Loucy (cell line): Measurements from ENCODE around the gene GSDME.

Source experiments
- H2AFZ ChIP-seq: fragments of 200-600 bp; sonication (generic); 2 replicates; pipeline ENCODE4 v1.6.0; 2016; ENCODE audit warnings: antibody characterized with exemption, mild to moderate bottlenecking, low read length, moderate library complexity
- H3F3A ChIP-seq: fragments of 200-600 bp; 2 replicates; pipeline ENCODE4 v1.6.0; 2016; ENCODE audit warnings: antibody characterized with exemption, low read depth, mild to moderate bottlenecking
- H3K27me3 ChIP-seq: fragments of 200-600 bp; sonication (generic); 2 replicates; pipeline ENCODE4 v1.6.1; 2014; ENCODE audit warnings: low read length, mild to moderate bottlenecking; ENCODE audit not compliant: insufficient read depth, poor library complexity, severe bottlenecking
- H3K36me3 ChIP-seq: fragments of 200-600 bp; sonication (generic); 2 replicates; pipeline ENCODE4 v1.6.1; 2016; ENCODE audit warnings: low read length; ENCODE audit not compliant: insufficient read depth
- H3K4me1 ChIP-seq: fragments of 200-600 bp; sonication (generic); 2 replicates; pipeline ENCODE4 v1.5.1; 2014; ENCODE audit warnings: low read length, mild to moderate bottlenecking; ENCODE audit not compliant: insufficient read depth, poor library complexity, severe bottlenecking
- H3K4me2 ChIP-seq: fragments of 200-600 bp; sonication (generic); 2 replicates; pipeline ENCODE4 v1.6.0; 2014; ENCODE audit warnings: antibody characterized with exemption, low read length, low read depth, mild to moderate bottlenecking; ENCODE audit not compliant: poor library complexity, severe bottlenecking
- H3K4me3 ChIP-seq: fragments of 200-600 bp; sonication (generic); 2 replicates; pipeline ENCODE4 v1.5.1; 2014; ENCODE audit warnings: low read length, mild to moderate bottlenecking, mixed read lengths; ENCODE audit not compliant: poor library complexity, severe bottlenecking
- H3K79me2 ChIP-seq: fragments of 200-600 bp; sonication (generic); 2 replicates; pipeline ENCODE4 v1.6.1; 2014; ENCODE audit warnings: low read length; ENCODE audit not compliant: insufficient read depth
- H3K9ac ChIP-seq: fragments of 200-600 bp; sonication (generic); 2 replicates; pipeline ENCODE4 v1.6.0; 2014; ENCODE audit warnings: mild to moderate bottlenecking, low read depth, low read length, moderate library complexity; ENCODE audit not compliant: poor library complexity, severe bottlenecking
- H3K9me2 ChIP-seq: fragments of 200-600 bp; sonication (generic); replicated peaks from 2 replicates; pipeline ENCODE4 v1.6.1; 2016; ENCODE audit warnings: low read depth, low read length, mixed read lengths
- H3K9me3 ChIP-seq: fragments of 200-600 bp; sonication (generic); 2 replicates; pipeline ENCODE4 v1.6.1; 2014; ENCODE audit warnings: mild to moderate bottlenecking, antibody characterized with exemption, low read length, low read depth; ENCODE audit not compliant: insufficient read depth
- H4K20me1 ChIP-seq: fragments of 200-600 bp; sonication (generic); 2 replicates; pipeline ENCODE4 v1.6.0; 2014; ENCODE audit warnings: antibody characterized with exemption, low read length, mild to moderate bottlenecking; ENCODE audit not compliant: insufficient read depth, poor library complexity, severe bottlenecking
- CTCF ChIP-seq: fragments of 200-600 bp; sonication (generic); conservative IDR thresholded peaks from 2 replicates; pipeline ENCODE4 v1.5.1; 2014; ENCODE audit warnings: mild to moderate bottlenecking, antibody characterized with exemption, low read length
- EZH2phosphoT487 ChIP-seq: fragments of 200-600 bp; IDR thresholded peaks from 2 replicates; pipeline ENCODE4 v1.6.1; 2018; ENCODE audit warnings: antibody characterized with exemption, mild to moderate bottlenecking, moderate library complexity, borderline replicate concordance

The GSDME gene

GRCh38 chr7:24713850-24714675 is 43.2 kb downstream of the GSDME start:
- peaks cover 17% of the 10 kb centered on the region for H3K4me1 ChIP-seq
- no peak for TF ChIP-seq EZH2phosphoT487
- no peak for TF ChIP-seq CTCF

GRCh38 chr7:24713039-24713793 is 44.0 kb downstream of the GSDME start:
- no peaks in the 10 kb centered on the region for H3K36me3 ChIP-seq
- H3K4me2 ChIP-seq, result no peak overlapping the region
- H3K4me1 ChIP-seq, result peaks cover 8% of the 10 kb centered on the region
- no peaks in the 10 kb centered on the region for H3K9me3 ChIP-seq
- H3K4me3 ChIP-seq, result no peak overlapping the region
- no peak overlapping the region for H2AFZ ChIP-seq
- no peaks in the 10 kb centered on the region for H3F3A ChIP-seq
- H3K27me3 ChIP-seq, result no peaks in the 10 kb centered on the region
- TF ChIP-seq EZH2phosphoT487, result no peak
- TF ChIP-seq CTCF, result no peak
- no peak overlapping the region for H3K9ac ChIP-seq
- H3K9me2 ChIP-seq, result no peaks in the 10 kb centered on the region
- H3K79me2 ChIP-seq, result no peaks in the 10 kb centered on the region
- no peaks in the 10 kb centered on the region for H4K20me1 ChIP-seq

More at GRCh38 chr7:24713850-24714675, 43.2 kb downstream of the GSDME start:
- Histone ChIP-seq H3K4me2 (no peak overlapping the region), H3K27me3 (no peaks in the 10 kb centered on the region), H4K20me1 (no peaks in the 10 kb centered on the region), H3K79me2 (no peaks in the 10 kb centered on the region), H3K4me3 (no peak overlapping the region), H3K9me2 (no peaks in the 10 kb centered on the region), H3K9ac (no peak overlapping the region), H3K9me3 (no peaks in the 10 kb centered on the region), H3F3A (no peaks in the 10 kb centered on the region), H3K36me3 (no peaks in the 10 kb centered on the region), H2AFZ (no peak overlapping the region)

DNA sequence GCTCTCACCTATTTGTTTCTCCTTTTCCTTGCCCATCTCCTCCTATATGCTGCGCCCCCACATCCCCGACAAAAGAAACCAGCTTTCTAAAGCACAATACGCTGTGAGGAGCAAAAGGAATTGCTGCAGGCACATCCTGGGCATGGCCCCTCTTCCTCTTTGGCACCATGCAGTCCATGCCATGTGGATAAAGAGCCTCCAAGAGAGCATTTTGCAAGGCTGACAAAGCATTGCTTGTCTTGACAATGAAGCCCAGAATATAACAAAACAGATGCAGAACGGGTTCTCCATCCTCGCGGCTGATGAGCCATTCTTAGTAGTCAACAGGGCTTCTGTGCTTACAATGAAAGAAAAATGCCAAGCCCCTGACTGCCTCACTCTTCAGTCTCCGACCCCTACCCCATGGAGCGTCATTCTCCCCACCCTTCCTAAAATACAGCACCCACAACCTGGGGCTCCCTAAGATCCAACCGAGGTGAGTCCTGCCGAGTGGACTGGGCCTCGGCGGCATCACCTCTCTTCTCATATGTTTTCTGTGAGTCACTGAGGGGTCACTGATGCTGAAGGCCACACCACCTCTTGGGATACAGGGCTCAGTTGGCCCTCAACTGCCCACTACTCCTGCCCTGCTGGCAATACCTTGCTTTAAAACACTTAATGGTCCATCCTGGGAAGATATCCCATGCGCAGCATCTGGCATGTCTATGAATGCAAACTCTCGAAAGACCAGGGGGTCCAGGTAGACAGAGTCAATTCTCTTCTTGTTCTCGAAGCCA is 47.5 kb downstream of the GSDME start:
- H3K79me2 ChIP-seq, result no peaks in the 10 kb centered on the region
- no peak overlapping the region for H3K4me3 ChIP-seq
- TF ChIP-seq EZH2phosphoT487 (no peak), CTCF (no peak)
- H3K27me3 ChIP-seq, result no peaks in the 10 kb centered on the region
- no peaks in the 10 kb centered on the region for H3K36me3 ChIP-seq
- H2AFZ ChIP-seq, result no peak overlapping the region
- H3K9me3 ChIP-seq, result no peaks in the 10 kb centered on the region
- no peak overlapping the region for H3K4me2 ChIP-seq
- no peaks in the 10 kb centered on the region for H3K4me1 ChIP-seq
- H3F3A ChIP-seq, result no peaks in the 10 kb centered on the region
- no peaks in the 10 kb centered on the region for H4K20me1 ChIP-seq
- H3K9me2 ChIP-seq, result no peaks in the 10 kb centered on the region
- no peak overlapping the region for H3K9ac ChIP-seq
